NCI-H526 (cell line): Measurements from ENCODE around the gene SEMA5A.

Source experiments
- DNase-seq, 2 experiments: peaks; one replicate each; lab custom pipeline; 2025; lab: John Stamatoyannopoulos, UW

The SEMA5A gene

DNA sequence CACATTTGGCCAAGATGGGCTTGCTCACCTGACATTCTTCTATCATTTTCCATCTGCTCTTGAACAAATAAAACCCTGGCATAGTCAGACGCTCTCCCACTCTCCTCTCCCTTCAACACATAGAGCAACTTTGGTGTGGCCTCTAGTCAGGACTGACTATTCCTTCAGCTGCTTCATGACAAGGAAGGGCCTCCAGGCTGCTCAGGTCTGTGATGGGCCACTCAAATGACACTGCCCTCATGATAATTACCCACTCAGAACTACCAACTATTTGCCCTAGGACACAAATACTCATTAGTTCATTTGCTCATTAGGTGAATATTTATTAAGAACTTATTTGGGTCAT is 376.3 kb downstream of the SEMA5A start:
- DNase-seq: no peak

DNA sequence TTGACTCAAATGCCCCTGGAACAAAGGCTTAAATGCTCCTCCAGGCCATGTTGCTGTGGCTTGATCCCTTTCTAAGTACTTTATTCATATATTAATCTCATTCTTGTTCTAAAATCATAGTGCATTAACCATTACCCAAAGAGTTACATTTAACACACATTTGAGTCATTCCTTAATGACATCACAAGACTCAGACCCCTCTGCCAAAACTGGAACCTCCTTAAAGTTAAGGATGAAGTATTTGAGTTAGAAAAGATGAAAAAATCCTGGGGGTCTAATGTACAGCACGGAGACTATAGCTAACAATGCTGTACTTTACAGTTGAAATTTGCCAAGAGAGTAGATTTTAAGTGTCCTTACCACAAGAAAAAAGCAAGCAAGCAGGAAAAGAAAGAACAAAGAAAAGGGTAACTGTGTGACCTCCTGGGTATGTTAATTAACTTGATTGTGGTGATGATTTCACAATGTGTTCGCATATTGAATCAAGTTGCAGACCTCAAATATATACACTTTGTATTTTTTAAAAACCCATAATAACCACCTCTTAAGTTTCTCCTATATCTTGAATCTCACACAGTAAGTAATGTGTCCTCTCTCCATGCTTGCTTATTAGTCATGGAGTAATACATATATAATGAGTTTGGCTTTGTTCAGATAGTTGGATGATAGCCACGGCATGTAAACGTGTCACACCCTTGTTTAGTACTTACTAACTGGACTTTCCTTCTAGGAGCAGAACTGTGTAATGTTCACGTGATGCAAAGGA is 376.9 kb downstream of the SEMA5A start:
- DNase-seq: no peak

DNA sequence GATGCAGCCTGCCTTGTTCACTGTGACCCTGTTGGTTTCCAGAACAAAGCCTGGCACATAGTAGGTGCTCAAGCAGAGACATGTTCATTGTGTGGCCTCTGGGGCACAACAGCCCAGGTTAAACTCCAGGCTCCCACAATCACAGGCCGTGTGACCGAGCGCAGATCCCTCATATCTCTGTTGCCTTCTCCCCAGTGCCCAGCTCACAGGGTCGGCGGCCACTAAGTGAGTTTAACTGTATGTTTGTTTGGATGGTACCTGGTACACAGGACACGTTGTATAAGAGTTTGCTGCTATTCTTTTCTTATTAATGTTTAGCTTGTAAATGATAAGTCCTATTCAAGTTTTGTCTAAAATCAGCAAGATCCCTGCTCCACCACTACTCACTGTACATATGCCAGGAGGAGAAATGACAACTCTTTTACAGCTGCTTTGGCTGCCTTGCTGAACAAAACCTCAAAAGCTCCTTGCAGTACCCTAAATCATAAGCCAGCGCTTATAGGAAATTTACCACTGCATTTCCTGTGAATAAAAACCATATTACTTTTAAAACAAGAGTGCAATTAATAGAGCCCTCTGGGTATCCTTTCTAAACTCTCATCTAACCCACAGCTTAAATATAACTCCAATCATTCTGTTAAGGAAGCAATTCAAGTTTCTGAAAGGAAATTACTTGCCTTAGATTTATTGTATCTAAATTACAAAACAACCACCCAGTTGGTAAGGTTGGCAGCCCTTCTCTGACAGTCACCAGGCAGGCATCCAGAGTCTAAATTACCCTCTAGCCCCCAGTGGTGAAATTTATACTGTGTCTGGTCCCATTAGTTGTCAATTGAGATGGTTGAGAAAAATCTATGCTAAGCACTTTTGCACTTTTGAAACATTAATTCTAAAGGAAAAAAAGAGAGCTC is 379.4 kb downstream of the SEMA5A start:
- no peak for DNase-seq

DNA sequence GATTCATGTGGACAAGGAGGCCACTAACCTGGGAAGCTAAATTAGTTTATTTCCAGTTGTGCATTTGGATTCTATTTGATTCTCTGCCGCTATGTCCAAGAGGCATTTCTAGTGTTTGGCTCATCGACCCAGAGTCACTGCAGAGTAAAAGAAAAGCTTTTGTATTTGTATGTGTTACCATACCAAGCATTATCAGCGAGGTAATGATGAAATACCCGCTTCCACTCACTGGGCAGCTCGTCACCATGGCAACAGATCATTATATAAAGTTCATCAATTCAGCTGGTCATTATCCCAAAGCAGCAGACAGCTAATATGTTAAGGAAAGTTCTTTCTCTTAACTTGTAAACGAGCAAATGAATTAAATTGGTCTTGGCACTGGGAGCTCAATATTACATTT is 380.3 kb downstream of the SEMA5A start:
- no peak for DNase-seq

DNA sequence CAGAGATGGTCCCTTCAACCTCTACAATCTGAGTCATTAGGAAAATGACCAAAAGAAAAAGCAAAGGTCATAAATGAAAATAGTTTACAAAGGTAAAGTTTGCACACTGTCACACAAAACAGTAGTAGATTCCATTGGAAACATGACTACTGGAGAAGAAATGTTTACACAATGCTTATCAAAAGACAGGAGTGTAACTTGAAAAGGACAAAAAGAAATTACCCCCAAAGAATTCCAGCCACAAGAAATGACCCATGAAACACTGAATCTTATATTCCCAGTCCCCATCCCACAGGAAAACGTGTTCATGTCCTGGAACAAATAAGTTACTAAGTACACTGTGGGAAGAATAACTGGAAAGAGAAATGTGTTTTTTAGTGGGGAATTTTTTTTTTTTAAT is 385.1 kb downstream of the SEMA5A start:
- DNase-seq: no peak

DNA sequence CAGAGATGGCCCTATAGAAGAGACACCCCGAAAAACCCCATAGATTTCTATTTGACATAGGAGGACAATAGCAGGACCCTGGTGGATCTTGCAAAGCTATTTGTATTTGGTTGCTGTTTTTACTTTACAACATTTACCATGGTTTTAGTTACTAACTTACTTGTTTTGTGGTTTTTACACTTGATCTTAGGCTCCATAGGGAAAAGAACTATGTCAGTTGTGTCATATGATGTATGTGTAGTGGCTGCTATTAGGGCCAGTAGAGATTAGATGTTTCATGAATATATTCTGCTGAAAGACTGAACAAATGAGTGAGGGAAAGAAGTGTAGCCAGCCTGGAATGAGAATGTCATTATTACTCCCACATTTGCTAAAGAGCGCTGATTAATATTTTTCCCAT is 388.1 kb downstream of the SEMA5A start:
- no peak for DNase-seq

DNA sequence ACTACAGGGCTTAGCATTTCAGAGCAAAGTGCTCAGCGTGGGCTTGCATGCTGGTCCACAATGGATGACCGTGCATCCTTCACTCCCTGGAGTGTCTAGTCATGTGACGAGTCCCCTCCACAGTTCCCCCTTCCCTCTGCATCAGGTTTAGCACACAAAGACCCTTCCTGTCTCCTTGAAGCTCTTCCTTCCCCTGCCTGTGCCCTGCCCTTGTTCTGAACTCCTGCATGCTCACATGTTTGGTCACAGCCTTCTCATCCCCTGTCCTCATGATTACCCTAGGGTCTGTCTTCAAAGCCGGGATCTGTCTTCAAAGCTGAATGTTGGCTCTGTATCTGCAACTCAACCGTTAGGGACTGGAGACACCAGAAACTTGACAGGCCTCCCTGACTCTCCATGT is 388.9 kb downstream of the SEMA5A start:
- DNase-seq: no peak

DNA sequence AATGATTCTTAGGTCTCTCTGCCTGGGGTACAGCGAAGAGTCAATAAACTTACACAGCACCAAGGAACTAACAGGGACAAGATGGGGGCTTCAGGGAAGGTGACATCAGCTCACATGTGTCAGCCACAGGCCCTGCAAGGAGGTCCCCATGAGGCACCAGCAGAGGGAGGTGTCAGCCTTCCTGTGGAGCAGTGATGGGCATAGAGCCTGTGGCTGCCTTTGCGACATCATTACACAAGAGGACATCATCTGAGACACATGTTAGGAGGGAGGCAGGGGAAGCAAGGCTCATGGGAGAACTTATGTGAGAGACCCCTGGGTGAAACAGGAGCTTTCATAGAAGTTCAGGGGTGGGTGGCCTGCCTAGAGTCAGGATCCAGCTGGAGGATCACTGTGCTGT is 389.6 kb downstream of the SEMA5A start:
- peak; percentile 11 to 51 for DNase-seq

DNA sequence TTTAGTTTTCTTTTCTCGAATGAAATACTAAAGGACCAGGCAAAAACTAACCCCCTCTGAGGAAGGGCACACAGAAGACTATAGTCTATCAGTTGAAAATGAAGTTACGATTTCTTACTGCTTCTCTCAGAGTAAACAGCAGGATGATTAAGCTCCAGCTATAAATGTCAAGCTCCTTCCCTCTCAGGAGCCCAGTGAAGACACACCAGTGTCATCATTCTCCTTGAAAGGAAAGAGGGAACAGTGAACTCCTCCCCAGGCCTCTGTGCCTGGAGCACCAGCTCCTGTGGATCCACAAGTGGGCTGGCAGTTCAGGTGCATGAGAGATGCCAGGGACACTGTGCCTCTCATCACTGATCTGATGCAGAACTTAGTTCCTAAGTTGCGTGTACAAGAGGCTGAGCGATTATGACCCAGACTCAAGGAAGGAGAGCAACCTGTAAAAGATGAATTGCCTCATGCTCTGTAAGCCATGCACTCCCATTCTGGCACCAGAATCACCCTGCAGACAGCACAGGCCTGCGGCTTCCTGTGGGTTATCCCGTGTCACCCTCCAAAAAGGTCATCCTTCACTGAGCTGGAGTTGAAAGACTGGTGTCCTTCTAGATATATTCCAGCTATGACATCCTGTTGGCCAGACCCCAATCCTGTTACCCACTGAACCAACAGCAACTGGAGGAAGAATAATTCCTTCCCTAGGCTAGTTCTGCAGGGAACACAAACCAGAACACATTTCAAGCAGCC is 394.0 kb downstream of the SEMA5A start:
- DNase-seq: no peak

DNA sequence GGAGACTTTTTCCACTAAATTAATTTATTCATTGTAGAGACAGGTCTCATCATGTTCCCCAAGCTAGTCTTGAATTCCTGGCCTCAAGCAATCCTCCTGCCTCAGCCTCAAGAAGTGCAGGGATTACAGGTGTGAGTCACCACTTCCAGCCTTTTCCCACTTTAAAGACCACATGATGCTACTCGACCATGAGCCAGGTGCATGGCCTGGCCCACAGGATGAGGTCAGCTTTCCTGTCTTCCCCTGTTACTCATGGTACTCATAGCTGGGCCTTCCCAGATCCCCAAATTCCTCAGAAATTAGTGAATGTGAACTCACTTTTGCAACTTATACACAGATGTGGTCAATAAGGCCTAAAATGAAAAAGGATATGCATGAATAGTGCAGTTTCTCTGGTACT is 395.9 kb downstream of the SEMA5A start:
- no peak for DNase-seq

DNA sequence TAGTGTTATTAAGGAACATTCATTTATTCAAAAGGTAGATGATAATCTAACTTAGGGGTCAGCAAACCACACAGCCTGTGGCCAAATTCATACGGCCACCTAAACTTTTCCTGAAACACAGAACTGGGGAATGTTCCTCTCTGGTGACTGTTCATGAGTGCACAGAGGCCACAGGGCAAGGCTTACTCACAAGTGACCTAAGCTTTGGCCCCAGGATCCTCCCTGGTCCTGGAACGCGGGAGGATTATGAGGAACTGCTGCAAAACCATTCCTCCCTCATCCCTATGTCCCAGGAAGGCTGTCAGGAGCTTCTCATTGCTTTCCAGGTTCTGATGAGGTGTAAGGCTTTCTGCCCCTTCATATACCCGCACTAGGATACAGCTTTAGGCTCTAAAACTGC is 397.6 kb downstream of the SEMA5A start:
- no peak for DNase-seq

DNA sequence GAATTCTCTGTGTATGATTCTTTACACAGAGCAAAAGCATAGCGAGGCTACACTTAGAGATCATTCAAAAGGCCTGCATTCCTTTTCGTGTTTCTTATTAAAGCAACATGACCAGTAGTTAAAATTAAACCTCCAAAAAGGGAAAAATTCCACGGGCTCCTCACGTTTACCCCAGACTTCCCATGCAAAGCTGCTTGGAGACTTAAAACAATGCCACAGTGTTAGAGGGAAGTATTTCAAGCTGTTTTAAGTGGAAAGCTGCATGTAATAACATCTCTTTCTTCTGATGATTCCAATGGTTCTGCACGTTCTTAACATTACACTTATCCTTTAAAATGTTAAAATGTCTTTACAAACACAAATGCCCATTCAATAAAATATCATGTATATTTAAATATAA is 405.2 kb downstream of the SEMA5A start:
- peak in 1 of 2 experiments; percentile 6 for DNase-seq

DNA sequence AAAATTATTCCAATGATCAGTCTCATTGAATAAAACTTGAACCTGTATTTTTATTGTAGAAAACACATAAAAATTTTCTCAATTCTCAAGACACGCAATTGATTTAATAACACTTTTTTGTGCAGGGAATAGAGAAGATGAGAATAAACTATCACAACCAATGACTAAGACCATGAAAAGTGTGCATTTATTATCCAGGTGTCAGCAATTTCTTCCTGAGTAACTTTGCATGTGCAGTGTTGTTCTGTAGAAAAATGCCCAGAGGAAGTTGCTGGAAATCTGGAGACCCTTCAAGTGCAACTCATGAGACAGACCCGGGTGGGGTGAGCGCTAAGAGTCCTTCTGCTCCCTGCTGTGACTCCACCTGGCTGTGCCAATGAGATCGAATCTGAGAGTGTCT is 405.7 kb downstream of the SEMA5A start:
- no peak for DNase-seq

DNA sequence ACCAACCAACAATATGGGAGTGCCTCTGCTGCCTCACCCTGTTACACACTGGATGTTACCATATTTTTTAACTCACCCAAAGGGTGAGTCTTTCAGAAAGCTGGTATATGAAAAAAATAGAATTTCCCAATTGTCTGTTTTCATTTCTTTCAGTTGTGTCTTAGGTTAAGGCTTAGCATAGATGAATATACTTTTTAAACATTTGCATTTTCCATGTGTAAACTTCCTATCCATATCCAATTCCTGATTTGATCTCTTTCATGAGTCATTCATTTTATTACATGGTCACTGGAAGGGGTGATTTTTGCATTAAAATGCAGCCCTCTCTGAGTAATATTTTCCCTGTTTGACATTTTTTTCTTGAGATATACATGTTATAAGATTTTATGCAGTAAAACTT is 406.5 kb downstream of the SEMA5A start:
- DNase-seq: no peak

DNA sequence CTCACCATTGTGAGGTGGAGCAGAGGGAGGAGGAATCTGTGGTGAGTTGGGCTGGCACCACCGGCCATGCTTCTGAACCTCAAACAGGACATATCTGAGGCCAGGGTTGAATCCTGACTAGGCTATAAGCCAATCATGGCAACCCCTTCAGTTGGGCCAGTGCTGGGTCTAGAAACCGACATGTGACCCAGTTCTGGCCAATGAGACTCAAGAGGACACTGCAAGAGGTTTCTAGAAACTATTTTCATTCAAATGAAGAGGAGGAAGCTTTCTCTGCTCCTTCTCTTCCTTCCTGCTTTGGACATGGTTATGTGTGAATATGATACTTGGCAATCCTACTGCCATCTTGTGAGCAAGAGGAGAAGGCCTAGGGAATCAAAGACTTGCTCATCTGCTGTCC is 417.7 kb downstream of the SEMA5A start:
- no peak for DNase-seq

DNA sequence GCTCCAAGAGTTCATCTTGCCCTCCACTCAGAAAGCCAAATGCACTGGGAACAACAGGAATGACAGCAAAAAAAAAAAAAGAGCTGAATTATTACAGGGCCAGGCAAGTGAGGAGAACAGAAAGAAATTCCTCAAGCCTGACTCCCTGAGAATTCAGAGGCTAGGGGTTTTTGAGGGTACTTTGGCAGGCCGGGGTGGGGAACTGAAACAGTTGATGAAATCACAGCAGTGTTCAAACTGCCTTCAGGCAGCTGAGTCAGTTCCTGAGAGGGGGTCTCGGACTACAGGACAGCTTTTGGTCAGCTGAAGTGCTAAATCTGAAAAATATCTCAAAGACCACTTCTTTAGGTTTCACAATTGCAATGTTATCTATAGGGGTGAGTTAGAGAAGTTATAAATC is 419.4 kb downstream of the SEMA5A start:
- no peak for DNase-seq

DNA sequence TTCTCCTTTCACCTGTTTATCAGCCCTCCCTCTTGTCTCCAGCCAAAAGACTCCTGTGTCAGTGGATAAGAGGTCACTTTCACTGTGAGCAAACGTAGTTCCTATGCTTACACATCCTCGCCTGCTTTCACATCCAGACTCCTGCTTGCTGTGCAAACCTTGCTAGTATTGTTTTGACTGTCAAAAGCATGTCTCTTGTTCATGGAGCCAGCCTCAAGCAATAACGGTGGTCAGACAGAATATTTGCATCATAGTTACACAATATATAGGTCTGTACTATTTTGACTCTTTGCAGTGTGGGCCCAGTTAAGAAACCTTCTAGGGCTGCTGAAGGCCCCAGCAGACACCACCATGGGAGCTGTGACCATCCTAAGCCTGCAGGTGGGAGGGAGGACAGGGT is 420.0 kb downstream of the SEMA5A start:
- peak; percentile 59 to 68 for DNase-seq

DNA sequence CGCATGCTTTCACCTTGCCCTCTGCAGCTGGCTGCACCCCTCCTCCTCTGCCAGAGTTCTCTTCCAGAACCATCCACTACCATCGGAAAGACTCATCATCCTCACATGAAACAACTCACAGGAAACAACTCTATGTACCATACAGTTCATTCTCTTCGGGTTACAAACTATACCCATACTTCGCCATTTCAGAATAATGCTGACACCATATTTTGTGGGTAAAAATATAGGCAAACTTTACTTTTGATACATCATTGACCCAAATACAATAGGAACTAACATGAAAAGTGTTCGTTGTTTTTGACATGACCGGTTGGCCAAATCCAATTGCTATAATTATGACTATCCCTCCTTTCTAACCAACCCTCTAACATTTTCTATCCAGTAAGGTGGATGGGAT is 421.0 kb downstream of the SEMA5A start:
- DNase-seq: no peak

DNA sequence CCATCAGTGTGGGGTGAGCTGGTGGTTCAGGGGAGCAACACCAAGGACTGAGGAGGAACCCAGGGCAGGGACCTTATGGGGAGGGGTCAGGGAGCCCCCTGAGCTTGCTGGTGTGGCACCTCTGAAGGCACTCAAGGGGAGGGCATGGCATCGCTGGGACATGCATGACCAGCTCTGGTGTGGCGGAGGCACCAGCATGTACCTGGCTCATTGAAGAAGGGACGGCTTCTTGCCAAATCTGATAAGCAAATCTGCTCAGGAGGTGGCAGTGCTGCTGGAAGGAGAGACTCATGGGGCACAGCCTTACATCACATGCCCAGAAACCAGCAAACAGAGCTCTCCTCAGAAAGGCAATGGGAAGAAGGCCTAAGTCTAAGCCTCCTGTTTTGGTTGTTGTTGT is 421.8 kb downstream of the SEMA5A start:
- peak in 1 of 2 experiments; percentile 4 for DNase-seq

DNA sequence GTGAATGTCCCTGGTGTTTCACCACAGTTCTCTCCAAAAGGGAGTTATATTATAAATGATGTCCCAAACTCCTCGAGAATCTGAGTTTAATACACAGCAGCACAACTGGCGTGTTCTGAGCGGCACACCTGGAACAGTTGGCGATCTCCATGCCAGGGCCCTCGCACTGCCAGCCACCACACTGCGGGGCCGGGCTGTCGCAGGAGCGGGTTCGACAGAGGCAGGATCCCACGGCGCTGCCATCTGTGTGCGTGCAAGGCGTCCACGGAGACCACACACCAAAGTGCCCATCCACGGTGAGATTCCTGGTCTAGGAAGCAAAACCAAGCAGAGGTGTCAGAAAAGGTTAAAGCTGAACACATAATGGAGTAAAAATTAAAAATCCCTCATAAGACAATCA is 423.3 kb downstream of the SEMA5A start:
- DNase-seq: no peak

DNA sequence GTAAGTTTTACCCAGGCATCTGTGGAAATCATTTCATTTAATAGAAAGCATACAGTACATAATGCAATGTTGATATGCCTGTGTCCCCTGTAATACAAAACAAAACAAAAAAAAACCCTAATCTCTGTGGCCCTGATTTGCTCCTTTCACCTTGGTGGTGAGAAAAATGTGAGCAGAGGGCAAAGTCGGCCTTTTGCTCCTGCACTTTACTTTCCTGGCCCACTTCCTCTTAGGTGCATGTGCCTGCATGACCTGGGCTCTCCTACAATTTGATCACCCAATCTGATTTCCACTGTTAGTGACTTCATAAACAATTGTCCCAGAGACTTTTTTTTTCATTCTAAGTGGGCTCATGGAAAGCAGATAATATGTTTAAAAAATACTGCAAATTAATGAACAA is 424.3 kb downstream of the SEMA5A start:
- DNase-seq: no peak

DNA sequence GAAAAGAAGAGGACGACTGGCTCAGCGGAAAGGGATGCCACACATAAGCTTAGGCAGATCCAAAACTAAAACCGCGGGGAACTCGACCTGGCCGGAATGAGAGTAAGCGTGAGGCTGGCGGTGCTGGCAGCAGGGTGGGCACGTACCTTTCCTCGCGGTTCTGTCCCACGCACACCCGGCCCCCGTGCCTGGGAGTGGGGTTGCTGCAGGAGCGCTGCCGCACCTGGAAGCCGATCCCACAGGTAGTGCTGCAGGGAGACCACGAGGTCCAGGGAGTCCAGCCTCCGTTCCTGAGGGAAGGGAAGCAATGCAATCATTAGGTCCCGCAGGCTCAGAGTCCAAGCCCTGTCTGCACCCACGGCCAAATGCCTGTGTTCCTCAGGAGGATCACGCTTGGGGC is 427.0 kb downstream of the SEMA5A start:
- DNase-seq: no peak

DNA sequence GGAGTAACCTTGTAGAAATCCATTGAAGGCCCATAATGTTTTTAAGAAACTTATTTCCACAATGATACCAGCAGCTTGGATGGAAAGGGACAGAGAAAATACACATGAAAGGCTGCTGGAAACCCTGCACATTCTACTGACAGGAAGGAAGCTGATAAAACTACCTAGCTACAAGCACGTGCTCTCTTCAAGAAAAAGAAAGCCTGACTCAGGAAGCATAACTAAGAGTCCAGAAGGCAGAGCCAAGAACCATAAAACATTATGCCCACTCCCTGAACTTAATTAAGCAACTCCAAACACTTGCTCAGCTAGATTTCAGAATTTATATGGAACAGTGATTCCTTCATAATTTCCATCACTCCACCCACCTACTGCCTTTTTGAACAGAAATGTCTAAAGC is 430.8 kb downstream of the SEMA5A start:
- no peak for DNase-seq
